Fibroblast of gingiva (primary cell): ENCODE data around the gene PHLDB3.

Source experiments
- DNase-seq: peaks from one replicate; pipeline ENCODE4 v3.0.0-alpha.2; 2011; ENCODE audit warnings: low read depth

PHLDB3 gene

GRCh38 chr19:43468354-43469159 lies 36.0 kb downstream of the PHLDB3 start:
- no peak for DNase-seq

- peak; percentile 58 for DNase-seq
Observed at GRCh38 chr19:43467730-43468129, 36.8 kb downstream of the PHLDB3 start.

GRCh38 chr19:43467276-43467675 lies 37.3 kb downstream of the PHLDB3 start:
- no peak for DNase-seq

- DNase-seq, result no peak
Observed at GRCh38 chr19:43466793-43467192, 37.8 kb downstream of the PHLDB3 start.

GRCh38 chr19:43465468-43466120 lies 39.0 kb downstream of the PHLDB3 start, which contains the start of gene LYPD3:
Gene LYPD3 (minus strand): TSS chr19:43465608. CDS start chr19:43465571, 37 bp downstream.
- DNase-seq, result peak; percentile 28

- DNase-seq, result no peak
Observed at GRCh38 chr19:43464134-43464775, 40.3 kb downstream of the PHLDB3 start.

GRCh38 chr19:43463381-43464133 lies 41.0 kb downstream of the PHLDB3 start:
- peak; percentile 91 for DNase-seq

- no peak for DNase-seq
Observed at GRCh38 chr19:43462785-43463380, 41.7 kb downstream of the PHLDB3 start.

- DNase-seq, result no peak
Observed at GRCh38 chr19:43462383-43462782, 42.2 kb downstream of the PHLDB3 start.

GRCh38 chr19:43461303-43461702 lies 43.2 kb downstream of the PHLDB3 start:
- no peak for DNase-seq

GRCh38 chr19:43460362-43461016 lies 44.1 kb downstream of the PHLDB3 start:
- DNase-seq, result no peak

- no peak for DNase-seq
Observed at GRCh38 chr19:43457809-43458208, 46.7 kb downstream of the PHLDB3 start.

- no peak for DNase-seq
Observed at GRCh38 chr19:43455321-43456113, 49.0 kb downstream of the PHLDB3 start.

GRCh38 chr19:43454031-43454430 lies 50.5 kb downstream of the PHLDB3 start:
- DNase-seq, result no peak

- no peak for DNase-seq
Observed at GRCh38 chr19:43452582-43452981, 52.0 kb downstream of the PHLDB3 start.

- DNase-seq, result peak; percentile 66
Observed at GRCh38 chr19:43450545-43450997, 54.0 kb downstream of the PHLDB3 start.

GRCh38 chr19:43447655-43448054 lies 56.9 kb downstream of the PHLDB3 start:
- no peak for DNase-seq

- peak; percentile 60 for DNase-seq
Observed at GRCh38 chr19:43446746-43447489, 57.6 kb downstream of the PHLDB3 start.

- no peak for DNase-seq
Observed at GRCh38 chr19:43445426-43445825, 59.1 kb downstream of the PHLDB3 start.
